NT2/D1 (cell line): ENCODE measurements around the gene C11orf68.

Experiments used
- YY1 ChIP-seq: IDR thresholded peaks from 2 replicates; pipeline ENCODE4 v1.6.1; 2011; ENCODE audit not compliant: insufficient read length, insufficient read depth
- ZNF274 ChIP-seq: IDR thresholded peaks from 2 replicates; pipeline ENCODE4 v1.6.1; 2011; ENCODE audit warnings: mild to moderate bottlenecking, low read depth, low read length

GRCh38 chr11:65907878-65908277 is 11.0 kb downstream of the C11orf68 start:
- TF ChIP-seq YY1 (no peak), ZNF274 (no peak)
